ENCODE results near the gene BATF3.
A peak's percentile ranks its signal among the peaks of the same experiment; 100 is the strongest.
"Not testable (repeated sequence)": the region's sequence is repeated elsewhere in the genome, so short reads cannot be mapped to it uniquely, and the experiment has no call there.

The BATF3 gene, protein sequence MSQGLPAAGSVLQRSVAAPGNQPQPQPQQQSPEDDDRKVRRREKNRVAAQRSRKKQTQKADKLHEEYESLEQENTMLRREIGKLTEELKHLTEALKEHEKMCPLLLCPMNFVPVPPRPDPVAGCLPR

DNA sequence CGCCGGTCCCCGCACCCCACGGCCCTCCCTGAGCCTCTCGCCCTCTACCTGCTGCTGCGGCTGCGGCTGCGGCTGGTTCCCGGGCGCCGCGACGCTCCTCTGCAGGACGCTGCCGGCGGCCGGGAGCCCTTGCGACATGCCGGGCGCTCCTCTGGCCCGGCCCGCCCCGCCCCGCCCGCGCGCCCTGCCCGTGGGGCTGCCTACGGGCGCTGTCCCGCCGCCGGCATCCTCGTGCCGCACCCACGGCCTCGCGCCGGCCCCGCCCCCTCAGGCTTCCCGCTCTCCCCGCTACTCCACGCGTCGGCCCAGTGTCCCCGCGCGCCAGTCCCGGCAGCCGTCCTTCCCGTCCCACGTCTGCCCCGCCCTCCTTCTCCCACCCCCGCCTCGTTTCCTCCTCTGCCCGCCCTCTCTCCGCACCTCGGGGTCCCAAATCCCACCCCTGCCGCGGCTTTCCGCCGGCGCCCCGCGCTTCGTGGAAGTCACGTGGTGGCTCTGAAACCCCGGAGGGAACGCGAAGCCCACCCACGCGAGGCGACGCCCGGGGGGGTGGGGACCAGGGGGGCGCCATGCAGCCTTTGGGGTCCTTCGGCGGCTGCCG, at the start of gene BATF3:
BATF3 (minus strand) TSS at position 216 of the 598 bp plus-strand sequence; CDS start at position 138, 78 bp downstream.
- peak; percentile 37 for DNase-seq (ENCODE audit: low spot score)

DNA sequence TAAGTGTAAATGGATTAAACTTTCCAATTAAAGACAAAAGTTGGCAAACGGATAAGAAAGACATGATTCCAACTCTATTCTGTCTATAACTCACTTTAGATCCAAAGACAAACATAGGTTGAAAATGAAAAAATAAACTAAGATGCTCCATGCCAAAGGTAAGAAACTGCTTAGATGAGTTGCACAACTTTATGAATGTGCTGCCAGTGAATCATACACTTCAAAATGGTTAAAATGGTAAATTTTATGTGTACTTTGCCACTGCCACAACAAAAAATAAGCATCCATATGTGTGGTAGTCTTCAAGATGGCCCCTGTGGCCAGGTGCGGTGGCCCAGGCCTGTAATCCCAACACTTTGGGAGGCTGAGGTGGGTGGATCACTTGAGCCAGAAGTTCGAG, 46.9 kb upstream of the BATF3 start:
- no peak for DNase-seq (ENCODE audit: low spot score)

DNA sequence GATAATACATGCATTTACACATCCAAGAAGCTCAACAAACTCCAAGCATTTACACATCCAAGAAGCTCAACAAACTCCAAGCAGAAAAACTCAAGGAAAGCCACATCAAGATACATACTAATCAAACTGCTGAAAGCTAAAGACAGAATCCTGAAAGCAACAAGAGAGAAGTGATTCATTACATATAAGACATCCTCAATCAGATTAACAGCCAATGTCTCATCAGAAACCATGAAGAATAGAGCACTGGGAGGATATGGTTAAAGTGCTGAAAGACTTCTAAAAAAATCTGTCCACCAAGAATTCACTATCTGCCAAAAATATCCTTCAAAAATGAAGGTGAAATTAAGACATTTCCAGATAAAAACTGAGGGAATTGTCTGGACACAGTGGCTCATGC, 45.7 kb upstream of the BATF3 start:
- DNase-seq (ENCODE audit: low spot score): no peak

DNA sequence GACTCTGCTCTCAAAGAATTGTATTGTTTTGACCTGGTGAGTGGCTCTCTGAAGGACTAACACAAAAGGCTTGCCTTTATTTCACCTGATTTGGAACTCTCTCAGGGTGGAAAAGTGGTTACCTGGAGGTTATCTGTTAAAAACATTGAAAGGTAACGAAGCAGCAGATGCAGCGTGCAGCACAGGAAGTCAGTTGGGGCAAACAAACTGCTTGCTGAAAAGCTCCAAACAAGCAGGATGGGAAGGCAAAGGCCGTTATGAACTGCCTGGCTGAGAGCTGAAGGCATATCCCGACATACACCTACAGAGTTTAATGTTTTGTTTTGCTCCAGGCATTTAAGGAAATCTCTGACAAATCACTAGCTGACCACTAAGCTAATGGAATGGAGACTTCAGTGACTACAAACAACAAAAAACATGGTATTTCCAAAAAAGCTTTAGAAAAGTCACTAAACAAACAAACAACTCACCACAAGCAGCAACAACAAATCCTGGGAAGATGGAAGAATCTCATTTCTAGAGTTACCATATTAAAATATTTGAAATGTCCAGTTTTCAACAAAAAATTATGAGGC, 44.3 kb upstream of the BATF3 start:
- DNase-seq (ENCODE audit: low spot score): peak; percentile 36

DNA sequence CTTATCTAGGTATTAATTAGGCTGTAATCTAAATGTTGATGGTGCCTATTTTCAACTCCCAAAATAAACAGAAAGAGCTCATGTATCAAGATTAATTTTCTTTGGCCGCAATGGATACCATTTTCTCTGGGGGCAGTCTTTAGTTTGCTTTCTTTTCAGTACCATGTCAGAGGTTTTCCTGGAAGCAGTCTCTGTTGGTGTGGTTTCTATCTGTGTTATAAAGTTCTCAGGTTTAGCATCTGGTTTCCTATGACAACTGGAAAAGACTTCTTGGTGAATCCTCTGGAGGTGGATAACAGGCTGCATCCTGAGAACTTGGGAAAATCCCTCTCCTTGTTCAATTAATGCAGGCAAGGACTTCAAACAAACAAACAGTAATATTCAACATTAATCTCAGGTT, 38.7 kb upstream of the BATF3 start:
- no peak for DNase-seq (ENCODE audit: low spot score)

DNA sequence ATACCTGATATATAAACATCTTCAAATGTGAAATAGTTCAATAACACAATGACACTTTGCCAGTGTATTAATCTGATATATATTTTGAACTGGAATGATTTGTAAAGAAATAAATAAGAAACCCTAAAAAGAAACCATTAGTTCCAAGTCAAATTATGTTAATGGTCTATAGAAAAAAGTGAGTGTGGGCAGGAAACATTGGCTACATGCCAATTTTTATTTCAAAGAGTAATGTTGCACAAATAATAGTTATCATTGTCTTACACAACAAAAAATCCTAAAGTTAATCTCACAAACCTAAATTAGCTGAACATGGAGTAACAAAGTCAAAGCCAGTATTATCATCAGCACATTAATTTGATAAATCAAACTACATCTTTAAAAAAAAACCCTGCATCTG, 37.9 kb upstream of the BATF3 start:
- no peak for DNase-seq (ENCODE audit: low spot score)

DNA sequence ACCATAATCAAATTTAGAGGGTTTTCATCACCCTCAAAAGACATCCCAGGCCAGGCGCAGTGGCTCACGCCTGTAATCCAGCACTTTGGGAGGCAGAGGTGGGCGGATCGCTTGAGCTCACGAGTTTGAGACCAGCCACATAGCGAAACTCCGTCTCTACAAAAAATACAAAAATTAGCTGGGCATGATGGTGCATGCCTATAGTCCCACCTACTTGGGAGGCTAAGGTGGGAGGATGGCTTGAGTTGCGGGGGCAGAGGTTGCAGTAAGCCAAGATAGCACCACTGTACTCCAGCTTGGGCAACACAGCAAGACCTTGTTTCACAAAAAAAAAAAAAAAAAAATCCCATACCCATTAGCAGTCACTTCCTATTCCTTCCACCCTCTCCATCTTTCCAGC, 33.5 kb upstream of the BATF3 start:
- DNase-seq (ENCODE audit: low spot score): no peak

DNA sequence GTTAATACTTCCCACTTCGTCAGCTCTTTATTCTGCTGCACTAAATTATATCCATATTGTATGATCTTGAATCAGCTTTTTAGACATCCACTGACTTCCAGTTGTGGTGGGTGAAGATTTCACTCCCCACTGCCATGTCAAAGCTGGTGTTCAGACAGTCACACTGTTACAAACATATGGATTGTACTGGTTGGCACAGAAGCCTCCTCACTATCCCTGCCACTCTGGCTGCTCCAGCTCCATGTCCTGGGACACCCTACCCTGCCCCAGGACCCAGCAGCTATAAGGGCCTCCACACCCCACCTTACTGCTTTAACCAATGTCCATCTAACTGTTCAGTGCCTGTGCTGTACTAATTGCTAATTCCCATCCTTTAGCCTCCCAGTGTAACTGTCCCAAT, 32.0 kb upstream of the BATF3 start:
- no peak for DNase-seq (ENCODE audit: low spot score)

DNA sequence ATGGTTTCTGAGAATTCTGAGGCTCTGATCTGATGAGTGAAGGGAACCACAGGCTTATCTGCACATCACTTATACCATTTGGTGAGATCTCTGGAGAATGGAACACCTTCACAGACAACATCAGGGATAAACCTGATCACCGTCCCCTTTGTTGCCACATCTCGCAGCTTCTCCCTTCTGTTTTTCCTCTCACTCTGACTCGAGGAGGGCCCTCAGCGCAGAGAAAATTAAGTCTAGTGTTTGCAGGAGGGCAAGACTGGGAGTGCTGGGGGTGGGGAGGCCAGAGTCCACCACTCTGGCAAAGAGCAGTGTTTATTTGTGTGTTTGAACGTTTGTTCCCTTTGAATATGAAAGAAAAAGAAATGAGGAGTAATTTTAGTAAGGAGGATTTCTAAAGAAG, 29.0 kb upstream of the BATF3 start:
- no peak for DNase-seq (ENCODE audit: low spot score)

DNA sequence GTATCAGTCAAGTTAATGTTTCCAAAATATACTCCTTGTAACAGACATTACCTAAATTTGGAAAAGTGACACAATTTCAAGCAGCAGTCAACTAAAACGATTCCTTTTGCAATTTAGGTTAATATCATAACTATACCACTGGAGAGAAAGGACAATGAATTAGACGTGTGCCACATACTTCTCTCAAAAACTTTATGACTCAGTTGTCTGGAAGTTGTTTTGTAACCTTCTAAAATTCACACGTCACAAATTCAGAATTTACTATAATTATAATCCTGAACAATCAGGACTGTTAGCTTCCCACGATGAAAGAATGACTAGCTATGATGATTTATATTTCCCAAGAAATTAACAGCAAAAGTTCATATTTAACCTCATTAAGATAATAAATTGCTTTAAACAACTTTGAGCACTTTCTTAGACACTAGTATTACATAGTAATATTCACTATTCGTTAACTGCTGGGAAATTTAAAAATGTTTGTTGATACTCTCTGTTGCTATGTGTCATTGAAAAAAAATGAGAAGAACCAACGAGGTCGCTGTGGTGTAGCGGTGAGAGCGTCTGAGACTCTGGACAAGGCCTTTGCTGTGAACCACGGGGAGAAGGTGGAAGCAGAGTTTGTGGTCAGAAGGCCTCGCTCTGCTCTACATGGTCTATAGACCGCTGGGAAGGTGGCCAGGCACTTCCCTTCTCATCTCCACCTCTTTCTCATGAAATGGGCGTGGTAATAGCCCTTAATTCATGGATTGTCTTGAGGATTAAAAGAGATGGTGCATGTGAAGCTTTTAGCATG, 27.9 kb upstream of the BATF3 start:
- DNase-seq (ENCODE audit: low spot score): no peak

DNA sequence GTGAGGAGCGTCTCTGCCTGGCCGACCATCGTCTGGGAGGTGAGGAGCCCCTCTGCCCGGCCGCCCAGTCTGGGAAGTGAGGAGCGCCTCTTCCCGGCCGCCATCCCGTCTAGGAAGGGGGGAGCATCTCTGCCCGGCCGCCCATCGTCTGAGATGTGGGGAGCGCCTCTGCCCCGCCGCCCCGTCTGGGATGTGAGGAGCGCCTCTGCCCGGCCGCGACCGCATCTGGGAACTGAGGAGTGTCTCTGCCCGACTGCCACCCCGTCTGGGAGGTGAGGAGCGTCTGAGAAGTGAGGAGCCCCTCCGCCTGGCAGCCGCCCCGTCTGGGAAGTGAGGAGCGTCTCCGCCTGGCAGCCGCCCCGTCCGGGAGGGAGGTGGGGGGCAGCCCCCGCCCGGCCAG, 25.0 kb upstream of the BATF3 start:
- DNase-seq (ENCODE audit: low spot score): not testable (repeated sequence)

DNA sequence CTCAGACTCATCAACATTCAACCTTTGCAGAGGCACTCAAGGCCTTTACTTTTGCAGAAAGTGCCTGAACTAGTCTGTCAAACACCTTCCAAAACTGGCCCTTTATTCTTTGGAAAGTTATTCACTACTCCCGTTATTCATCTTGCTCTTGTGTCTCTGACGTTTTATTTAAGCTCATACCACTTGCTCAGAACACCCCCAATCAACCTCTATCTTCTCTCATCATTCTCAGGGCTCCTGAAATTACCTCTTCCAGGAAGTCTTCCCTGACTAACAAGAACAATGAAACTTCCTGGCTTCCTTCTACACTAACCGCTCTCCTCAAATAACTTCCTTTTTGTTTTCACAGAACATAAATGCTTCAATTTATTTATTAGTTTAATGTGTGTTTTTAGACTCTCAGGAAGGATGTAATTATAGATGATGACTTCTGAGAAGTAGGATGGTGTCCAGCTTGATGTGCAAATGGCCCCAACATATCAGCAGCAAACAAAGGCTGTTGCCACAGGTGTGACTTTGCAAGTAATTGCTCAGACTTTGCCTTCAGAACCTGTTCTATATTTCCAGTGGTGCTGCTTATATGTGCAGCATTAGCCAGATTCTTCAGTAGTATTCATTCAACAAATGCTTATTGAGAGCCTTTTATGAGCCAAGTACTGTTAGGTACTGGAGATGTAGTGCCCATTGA, 22.8 kb upstream of the BATF3 start:
- DNase-seq (ENCODE audit: low spot score): no peak

DNA sequence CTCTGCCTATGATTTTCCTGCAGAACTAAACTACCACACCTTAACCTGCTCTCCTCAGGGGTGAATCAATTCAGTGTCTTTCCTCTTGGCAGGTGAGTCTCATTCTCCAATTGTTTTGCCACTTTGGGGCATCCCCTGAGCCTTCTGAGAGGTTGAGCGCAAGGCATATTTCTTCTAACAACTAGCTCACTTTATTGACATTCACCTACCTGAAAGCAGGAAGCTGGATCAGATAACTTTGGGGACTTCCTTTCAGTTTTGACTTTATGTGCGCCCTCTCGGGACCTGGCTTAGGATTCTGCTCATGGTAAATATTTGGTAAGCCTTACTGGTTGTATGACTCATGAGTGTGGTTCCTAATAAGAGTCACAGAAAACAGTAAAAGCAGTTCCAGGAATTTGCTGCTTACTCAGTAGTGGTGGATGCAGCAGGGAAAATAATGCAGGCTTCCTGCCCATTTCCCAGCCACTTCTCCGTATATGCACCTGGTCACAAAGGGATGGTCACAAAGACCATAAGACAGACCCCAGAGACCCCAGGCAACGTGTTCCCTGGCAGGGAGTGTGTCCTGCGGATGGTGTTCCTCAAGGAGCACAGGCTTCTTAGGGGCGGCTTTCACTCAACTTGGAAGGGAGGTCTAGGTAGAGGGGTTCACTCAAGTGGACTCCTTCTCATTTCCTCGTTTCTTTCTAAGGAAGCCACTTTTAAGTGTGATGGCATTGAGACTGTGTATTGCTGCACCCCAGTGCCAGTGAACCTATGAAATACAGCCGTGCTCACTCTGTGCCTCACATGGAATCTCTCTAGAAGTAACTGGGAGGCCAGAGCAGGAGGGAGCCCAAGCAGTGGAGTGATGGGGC, 22.0 kb upstream of the BATF3 start:
- DNase-seq (ENCODE audit: low spot score): no peak

DNA sequence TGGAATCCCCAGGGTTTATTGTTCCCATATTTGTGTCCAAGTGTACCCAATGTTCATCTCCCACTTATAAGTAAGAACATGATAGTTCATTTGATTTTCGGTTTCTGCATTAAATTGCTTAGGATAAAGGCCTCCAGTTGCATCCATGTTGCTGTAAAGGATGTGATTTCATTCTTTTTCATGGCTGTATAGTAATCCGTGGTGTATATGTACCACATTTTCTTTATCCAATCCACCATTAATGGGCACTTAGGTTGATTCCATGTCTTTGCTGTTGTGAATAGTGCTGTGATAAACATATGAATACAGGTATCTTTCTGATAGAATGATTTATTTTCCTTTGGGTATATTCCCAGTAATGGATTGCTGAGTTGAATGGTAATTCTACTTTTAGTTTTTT, 20.0 kb upstream of the BATF3 start:
- no peak for DNase-seq (ENCODE audit: low spot score)

DNA sequence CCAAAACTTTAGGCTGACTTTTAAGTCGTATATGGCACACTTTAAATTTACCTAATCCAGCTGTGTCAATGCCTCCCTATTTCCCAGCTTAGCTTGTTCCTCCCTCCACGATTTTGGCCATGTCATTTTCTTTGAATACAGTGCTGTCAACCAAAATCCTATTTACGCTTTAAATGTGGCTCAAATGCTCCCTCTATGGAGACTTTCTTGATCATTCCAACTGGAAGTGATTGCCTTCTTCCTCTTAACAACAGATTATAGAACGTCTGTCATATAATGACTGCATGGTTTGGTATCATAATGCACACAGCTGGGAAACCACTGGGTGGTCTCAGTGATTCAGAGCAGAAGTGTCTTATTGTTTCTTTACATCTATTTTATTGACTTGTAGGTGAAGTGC, 18.9 kb upstream of the BATF3 start:
- DNase-seq (ENCODE audit: low spot score): no peak

DNA sequence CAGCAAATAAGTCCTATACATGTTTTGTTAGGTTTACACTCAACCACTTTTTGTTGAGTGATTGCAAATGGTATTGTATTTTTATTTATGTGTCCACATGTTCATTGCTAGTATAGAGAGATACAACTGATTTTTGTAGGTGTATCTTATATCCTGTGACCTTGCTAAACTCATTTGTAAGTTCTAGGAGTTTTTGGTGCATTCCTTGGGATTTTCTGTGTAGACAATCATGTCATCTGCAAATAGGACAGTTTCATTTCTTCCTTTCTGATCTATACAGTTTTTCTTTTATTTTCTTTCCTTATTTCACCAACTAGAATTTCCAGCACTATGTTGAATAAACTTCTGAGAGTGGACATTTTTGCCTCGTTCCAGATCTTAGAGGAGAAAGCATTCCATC, 16.5 kb upstream of the BATF3 start:
- DNase-seq (ENCODE audit: low spot score): no peak

DNA sequence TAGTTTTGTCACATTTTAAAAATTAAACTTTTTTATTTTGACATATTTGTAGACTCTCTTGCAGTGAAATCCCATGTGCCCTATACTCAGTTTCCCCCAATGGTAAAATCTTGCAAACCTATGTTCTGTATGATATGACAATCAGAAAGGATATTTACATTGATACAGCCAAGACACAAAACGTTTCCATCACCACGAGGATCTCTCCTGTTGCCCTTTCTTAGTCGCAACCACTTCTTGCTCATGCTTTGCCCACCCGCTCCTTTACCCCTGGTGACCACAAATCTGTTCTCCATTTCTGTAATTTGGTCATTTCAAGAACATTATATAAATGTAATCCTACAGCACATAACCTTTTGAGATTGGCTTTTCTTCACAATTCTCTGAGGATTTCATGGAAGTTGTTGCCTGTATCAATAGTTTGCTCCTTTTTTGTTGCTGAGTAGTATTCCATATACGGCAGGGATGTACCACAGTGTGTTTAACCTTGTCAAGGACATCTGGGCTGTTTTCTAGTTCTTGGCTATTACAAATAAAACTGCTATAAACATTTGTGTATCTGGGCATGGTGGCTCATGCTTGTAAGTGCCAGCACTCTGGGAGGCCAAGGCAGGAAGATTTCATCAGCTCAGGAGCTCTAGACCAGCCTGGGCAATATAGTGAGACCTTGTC, 14.0 kb upstream of the BATF3 start:
- DNase-seq (ENCODE audit: low spot score): no peak

DNA sequence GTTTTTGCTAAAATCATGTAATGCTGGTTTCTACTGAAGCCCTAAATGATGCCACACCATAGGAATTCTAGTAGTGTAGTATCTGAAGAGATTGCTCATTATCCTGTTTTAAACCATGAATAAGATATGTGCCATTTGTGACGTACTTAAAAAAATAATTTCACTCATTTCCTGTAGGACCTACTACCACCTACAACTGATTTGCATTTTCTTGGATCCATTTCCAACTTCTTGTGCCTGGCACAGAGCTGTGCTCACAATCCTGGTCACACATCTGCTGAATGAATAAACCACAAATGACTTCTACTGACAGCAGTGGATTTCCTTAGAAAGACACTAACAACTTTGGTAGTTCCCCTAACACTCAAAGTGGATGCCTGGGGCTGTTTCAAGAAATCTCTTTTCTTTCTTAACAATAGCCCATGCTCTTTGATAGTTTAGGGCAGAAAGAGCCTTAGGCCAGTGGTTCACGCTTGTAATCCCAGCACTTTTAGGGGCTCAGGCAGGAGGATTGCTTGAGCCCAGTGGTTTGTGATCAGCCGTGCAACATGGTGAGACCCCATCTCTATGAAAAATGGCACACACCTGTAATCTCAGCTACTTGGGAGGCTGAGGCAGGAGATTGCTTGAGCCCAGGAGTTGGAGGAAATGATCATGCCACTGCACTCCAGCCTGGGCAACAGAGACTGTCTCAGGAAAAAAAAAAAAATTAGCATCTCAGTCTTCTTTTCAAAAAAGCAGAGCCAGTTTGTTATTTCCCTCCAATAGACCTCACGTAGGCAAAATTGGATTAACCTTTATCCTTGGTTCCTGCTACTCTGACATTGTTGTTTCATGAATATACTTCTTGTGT, 13.0 kb upstream of the BATF3 start:
- DNase-seq (ENCODE audit: low spot score): no peak

DNA sequence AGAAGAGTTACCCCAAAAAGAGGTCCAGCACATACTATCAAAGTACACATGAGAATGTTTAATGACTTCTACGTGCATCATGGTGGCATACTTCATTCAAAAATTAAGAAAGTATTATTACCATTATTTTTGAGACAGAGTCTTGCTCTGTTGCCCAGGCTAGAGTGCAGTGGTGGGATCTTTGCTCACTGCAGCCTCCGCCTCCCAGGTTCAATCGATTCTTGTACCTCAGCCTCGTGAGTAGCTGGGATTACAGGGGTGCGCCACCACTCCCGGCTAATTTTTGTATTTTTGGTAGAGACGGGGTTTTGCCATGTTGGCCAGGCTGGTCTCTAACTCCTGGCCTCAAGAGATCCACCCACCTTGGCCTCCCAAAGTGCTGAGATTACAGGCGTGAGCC, 12.3 kb upstream of the BATF3 start:
- DNase-seq (ENCODE audit: low spot score): not testable (repeated sequence)

DNA sequence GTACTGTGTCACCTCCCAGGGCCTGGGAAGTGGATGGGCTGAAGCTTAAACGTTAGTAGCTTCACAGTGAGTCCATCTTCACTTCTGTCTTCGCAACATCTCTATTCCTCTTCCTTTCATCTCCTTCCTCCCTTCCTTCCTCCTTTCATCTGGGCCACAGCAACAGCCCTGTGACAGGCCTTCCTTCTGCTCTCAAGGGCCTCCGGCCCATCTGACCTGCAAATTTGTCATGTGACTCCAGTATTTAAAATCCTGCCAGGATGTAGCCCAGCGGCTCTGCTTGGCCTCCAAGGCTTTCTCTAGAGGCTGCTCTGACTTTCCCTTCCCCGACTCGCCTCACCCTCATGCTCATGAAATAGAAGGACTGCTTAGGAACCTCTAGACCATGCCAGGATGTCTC, 10.9 kb upstream of the BATF3 start:
- DNase-seq (ENCODE audit: low spot score): no peak

All from CD4-positive, alpha-beta T cell treated with Interleukin-6 at 100 ng/mL for 8 hours (primary cell).